ENCODE data around the gene CRADD.

The CRADD gene

DNA sequence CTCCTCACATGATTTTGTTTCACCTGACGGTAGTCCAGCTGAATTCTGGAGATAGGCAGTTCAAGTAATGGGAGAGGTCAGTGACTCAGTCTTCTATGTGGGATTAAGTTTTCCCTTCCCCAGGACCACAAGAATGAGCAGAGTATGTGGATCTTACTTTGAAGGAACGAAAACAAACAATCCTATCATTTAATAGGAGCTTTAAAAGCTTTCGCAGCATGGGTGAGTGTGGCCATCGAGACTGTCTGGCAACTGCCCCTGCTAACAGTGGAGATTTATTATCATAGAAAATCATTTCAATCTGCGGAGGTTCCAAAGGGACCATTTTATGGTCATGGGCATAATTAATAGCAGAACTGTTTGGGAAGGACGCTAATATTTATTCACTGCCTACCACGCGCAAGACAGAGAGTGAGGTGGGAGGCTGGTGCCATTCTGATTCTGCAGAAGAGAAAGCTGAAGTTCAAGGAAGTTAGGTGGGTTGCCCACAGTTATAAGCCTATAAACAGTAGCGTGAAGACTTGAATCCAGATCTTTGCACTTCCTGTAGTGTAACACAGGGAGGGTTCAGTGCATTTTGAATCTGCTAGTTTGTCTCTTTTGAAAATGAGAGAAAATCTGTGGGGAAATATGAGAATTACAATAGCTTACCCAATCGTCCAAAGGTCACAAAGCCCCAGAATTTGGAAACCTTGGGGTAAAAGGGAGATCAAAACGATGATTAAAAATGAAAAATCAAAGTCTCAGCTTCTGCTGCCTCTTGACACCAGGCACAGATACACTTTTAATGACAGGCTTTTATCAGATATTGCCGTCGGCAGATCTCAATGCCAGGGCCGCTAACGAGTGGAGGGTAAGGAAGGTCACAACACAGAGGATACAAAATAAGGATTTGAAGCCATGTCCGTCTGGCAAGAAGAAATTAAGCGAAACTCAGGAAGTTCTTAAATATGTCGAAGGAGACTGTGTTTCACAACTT is 209.6 kb downstream of the CRADD start (continued):
- TF ChIP-seq ZNF610 (tag by site-specific recombination; IDR thresholded peaks at IDR 0.05; ENCODE audit: borderline replicate concordance) = peak; percentile 67; the same call in 1 of the 2 replicates
- TF ChIP-seq ZNF513 (tag by site-specific recombination; IDR thresholded peaks at IDR 0.05) = no peak
- TF ChIP-seq ZFP69B (tag by site-specific recombination; IDR thresholded peaks at IDR 0.05) = no peak
- TF ChIP-seq, protein P1, sequence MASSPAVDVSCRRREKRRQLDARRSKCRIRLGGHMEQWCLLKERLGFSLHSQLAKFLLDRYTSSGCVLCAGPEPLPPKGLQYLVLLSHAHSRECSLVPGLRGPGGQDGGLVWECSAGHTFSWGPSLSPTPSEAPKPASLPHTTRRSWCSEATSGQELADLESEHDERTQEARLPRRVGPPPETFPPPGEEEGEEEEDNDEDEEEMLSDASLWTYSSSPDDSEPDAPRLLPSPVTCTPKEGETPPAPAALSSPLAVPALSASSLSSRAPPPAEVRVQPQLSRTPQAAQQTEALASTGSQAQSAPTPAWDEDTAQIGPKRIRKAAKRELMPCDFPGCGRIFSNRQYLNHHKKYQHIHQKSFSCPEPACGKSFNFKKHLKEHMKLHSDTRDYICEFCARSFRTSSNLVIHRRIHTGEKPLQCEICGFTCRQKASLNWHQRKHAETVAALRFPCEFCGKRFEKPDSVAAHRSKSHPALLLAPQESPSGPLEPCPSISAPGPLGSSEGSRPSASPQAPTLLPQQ (tag by site-specific recombination; IDR thresholded peaks at IDR 0.05) = peak; percentile 45; the same call in 1 of the 2 replicates
- peak; percentile 74 for TF ChIP-seq ZIC2 (tag by site-specific recombination; IDR thresholded peaks at IDR 0.05)
- peak; percentile 54; the same call in 1 of the 2 replicates for TF ChIP-seq IKZF3 (tag by site-specific recombination; IDR thresholded peaks at IDR 0.05)
- no peak for TF ChIP-seq ZNF391 (tag by site-specific recombination; IDR thresholded peaks at IDR 0.05; ENCODE audit: borderline replicate concordance, low read depth)
- peak; percentile 46; the same call in 1 of the 2 replicates for TF ChIP-seq ZEB2 (tag by site-specific recombination; IDR thresholded peaks at IDR 0.05)
- TF ChIP-seq KLF10 (tag by site-specific recombination; IDR thresholded peaks at IDR 0.05) = peak; percentile 31; the same call in 1 of the 2 replicates
- peak; percentile 73 for TF ChIP-seq GLI2 (tag by site-specific recombination; IDR thresholded peaks at IDR 0.05; ENCODE audit: borderline replicate concordance, low read depth)
- TF ChIP-seq, protein P2, sequence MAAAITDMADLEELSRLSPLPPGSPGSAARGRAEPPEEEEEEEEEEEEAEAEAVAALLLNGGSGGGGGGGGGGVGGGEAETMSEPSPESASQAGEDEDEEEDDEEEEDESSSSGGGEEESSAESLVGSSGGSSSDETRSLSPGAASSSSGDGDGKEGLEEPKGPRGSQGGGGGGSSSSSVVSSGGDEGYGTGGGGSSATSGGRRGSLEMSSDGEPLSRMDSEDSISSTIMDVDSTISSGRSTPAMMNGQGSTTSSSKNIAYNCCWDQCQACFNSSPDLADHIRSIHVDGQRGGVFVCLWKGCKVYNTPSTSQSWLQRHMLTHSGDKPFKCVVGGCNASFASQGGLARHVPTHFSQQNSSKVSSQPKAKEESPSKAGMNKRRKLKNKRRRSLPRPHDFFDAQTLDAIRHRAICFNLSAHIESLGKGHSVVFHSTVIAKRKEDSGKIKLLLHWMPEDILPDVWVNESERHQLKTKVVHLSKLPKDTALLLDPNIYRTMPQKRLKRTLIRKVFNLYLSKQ (tag by site-specific recombination; IDR thresholded peaks at IDR 0.05; ENCODE audit: borderline replicate concordance) = no peak
- no peak; the same call in 1 of the 2 replicates for TF ChIP-seq OVOL3 (tag by site-specific recombination; IDR thresholded peaks at IDR 0.05)
- no peak for TF ChIP-seq ZNF133 (tag by site-specific recombination; IDR thresholded peaks at IDR 0.05)
- TF ChIP-seq, protein P3, sequence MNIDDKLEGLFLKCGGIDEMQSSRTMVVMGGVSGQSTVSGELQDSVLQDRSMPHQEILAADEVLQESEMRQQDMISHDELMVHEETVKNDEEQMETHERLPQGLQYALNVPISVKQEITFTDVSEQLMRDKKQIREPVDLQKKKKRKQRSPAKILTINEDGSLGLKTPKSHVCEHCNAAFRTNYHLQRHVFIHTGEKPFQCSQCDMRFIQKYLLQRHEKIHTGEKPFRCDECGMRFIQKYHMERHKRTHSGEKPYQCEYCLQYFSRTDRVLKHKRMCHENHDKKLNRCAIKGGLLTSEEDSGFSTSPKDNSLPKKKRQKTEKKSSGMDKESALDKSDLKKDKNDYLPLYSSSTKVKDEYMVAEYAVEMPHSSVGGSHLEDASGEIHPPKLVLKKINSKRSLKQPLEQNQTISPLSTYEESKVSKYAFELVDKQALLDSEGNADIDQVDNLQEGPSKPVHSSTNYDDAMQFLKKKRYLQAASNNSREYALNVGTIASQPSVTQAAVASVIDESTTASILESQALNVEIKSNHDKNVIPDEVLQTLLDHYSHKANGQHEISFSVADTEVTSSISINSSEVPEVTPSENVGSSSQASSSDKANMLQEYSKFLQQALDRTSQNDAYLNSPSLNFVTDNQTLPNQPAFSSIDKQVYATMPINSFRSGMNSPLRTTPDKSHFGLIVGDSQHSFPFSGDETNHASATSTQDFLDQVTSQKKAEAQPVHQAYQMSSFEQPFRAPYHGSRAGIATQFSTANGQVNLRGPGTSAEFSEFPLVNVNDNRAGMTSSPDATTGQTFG (tag by site-specific recombination; IDR thresholded peaks at IDR 0.05; ENCODE audit: borderline replicate concordance) = no peak
- TF ChIP-seq KLF1 (tag by site-specific recombination; IDR thresholded peaks at IDR 0.05) = no peak; the same call in 1 of the 2 replicates
- no peak for TF ChIP-seq ZNF791 (tag by site-specific recombination; IDR thresholded peaks at IDR 0.05)
- peak; percentile 61 for TF ChIP-seq PRDM4 (tag by site-specific recombination; IDR thresholded peaks at IDR 0.05)
- peak; percentile 44; the same call in 1 of the 2 replicates for TF ChIP-seq ZBTB8A (tag by site-specific recombination; IDR thresholded peaks at IDR 0.05)
- peak; percentile 88 for TF ChIP-seq PRDM6 (tag by site-specific recombination; IDR thresholded peaks at IDR 0.05)
- no peak for TF ChIP-seq ZNF514 (tag by site-specific recombination; IDR thresholded peaks at IDR 0.05)
- no peak for TF ChIP-seq ZNF280D (tag by site-specific recombination; IDR thresholded peaks at IDR 0.05)
- no peak for TF ChIP-seq ZNF510 (tag by site-specific recombination; IDR thresholded peaks at IDR 0.05; ENCODE audit: insufficient replicate concordance)

All from HEK293 (cell line).